CD1c-positive myeloid dendritic cell (primary cell): Measurements from ENCODE around the gene HECW1.
"Not testable (repeated sequence)": the region's sequence is repeated elsewhere in the genome, so short reads cannot be mapped to it uniquely, and the experiment has no call there.

Experiments
- DNase-seq: peaks from one replicate; pipeline ENCODE4 v3.0.0-alpha.2; 2016; ENCODE audit errors: extremely low spot score

HECW1 gene

GRCh38 chr7:43208242-43208641 is 95.8 kb downstream of the HECW1 start:
- no peak for DNase-seq

GRCh38 chr7:43210539-43210938 is 98.1 kb downstream of the HECW1 start:
- not testable (repeated sequence) for DNase-seq

GRCh38 chr7:43211286-43211685 is 98.8 kb downstream of the HECW1 start:
- no peak for DNase-seq

GRCh38 chr7:43211693-43212092 is 99.2 kb downstream of the HECW1 start:
- DNase-seq, result no peak

GRCh38 chr7:43212921-43213320 is 100.5 kb downstream of the HECW1 start:
- DNase-seq, result no peak

- DNase-seq, result no peak
Measured at GRCh38 chr7:43215061-43215460, 102.6 kb downstream of the HECW1 start.

GRCh38 chr7:43217055-43217454 is 104.6 kb downstream of the HECW1 start:
- DNase-seq, result no peak

- not testable (repeated sequence) for DNase-seq
Measured at GRCh38 chr7:43218901-43219300, 106.5 kb downstream of the HECW1 start.

GRCh38 chr7:43220250-43220649 is 107.8 kb downstream of the HECW1 start:
- no peak for DNase-seq

GRCh38 chr7:43220742-43221141 is 108.3 kb downstream of the HECW1 start:
- no peak for DNase-seq

GRCh38 chr7:43229801-43230200 is 117.4 kb downstream of the HECW1 start:
- DNase-seq, result no peak

GRCh38 chr7:43232366-43232765 is 119.9 kb downstream of the HECW1 start:
- DNase-seq, result no peak

GRCh38 chr7:43234073-43234472 is 121.6 kb downstream of the HECW1 start:
- no peak for DNase-seq

- DNase-seq, result no peak
Measured at GRCh38 chr7:43234968-43235367, 122.5 kb downstream of the HECW1 start.

GRCh38 chr7:43240565-43240964 is 128.1 kb downstream of the HECW1 start:
- DNase-seq, result no peak

- DNase-seq, result no peak
Measured at GRCh38 chr7:43242628-43243255, 130.3 kb downstream of the HECW1 start.

- no peak for DNase-seq
Measured at GRCh38 chr7:43244232-43244631, 131.8 kb downstream of the HECW1 start.

- DNase-seq, result no peak
Measured at GRCh38 chr7:43244784-43245183, 132.3 kb downstream of the HECW1 start.

GRCh38 chr7:43247757-43248156 is 135.3 kb downstream of the HECW1 start:
- DNase-seq, result no peak

- no peak for DNase-seq
Measured at GRCh38 chr7:43248553-43248952, 136.1 kb downstream of the HECW1 start.

- DNase-seq, result no peak
Measured at GRCh38 chr7:43248961-43249822, 136.7 kb downstream of the HECW1 start.

GRCh38 chr7:43249823-43250145 is 137.3 kb downstream of the HECW1 start:
- no peak for DNase-seq
